OCI-LY3 (cell line): ENCODE data around the gene ECE1.

Experiments
- EZH2phosphoT487 ChIP-seq: fragments of 200-600 bp; shearing (Covaris generic); IDR thresholded peaks from 2 replicates; pipeline ENCODE4 v1.6.1; 2018; ENCODE audit warnings: antibody characterized with exemption, mixed run types, low read depth
- TF ChIP-seq, protein P1 (sequence below): fragments of 200-600, 300-600 bp; sonication (generic); IDR thresholded peaks from 2 replicates; pipeline ENCODE4 v1.5.1; 2014; ENCODE audit warnings: antibody characterized with exemption, low read length, low read depth

DNA sequence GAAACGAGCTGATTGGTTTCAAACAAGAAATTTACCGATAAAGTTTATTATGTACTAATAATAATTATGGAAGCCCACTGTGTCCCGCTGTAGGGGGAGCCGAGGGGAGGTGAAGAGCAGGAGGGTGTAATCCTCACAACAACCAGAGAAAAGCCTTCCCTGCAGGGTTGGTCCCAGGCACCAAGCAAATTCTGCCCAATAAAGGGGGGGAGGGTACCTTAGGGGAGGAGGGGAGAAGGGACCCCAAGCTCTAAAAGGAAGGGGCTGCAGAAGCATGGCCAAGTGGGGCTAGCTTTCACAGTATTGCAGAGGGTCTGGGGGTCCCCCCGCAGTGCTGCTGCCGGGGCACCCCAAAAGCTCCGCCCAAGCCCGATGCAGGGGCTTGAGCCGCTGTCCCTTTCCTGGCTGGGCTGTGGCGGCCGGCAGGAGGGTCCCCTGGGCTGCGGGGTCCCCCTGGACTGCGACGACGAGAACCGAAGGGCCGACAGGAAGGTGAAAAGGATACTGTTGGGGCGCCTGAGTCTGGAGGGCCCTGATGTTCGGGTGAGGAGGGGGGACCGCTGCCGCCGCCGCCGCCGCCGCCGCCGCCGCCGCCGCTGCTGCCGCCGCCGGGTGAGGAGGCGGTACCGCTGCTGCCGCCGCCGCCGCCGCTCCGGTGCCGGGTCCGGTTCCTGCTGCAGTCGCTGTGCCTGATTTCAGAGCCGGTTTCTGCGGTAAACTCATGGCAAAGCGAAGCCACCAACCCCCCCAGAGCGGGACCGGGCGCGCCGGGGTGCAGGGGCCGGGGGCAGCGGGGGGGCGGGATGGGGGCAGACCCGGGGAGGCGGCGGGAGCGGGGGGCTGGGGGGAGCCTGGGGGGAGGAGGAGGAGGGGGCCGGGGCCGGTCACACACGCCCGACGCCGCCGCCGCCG is 114.3 kb downstream of the ECE1 start:
- TF ChIP-seq, protein P1, sequence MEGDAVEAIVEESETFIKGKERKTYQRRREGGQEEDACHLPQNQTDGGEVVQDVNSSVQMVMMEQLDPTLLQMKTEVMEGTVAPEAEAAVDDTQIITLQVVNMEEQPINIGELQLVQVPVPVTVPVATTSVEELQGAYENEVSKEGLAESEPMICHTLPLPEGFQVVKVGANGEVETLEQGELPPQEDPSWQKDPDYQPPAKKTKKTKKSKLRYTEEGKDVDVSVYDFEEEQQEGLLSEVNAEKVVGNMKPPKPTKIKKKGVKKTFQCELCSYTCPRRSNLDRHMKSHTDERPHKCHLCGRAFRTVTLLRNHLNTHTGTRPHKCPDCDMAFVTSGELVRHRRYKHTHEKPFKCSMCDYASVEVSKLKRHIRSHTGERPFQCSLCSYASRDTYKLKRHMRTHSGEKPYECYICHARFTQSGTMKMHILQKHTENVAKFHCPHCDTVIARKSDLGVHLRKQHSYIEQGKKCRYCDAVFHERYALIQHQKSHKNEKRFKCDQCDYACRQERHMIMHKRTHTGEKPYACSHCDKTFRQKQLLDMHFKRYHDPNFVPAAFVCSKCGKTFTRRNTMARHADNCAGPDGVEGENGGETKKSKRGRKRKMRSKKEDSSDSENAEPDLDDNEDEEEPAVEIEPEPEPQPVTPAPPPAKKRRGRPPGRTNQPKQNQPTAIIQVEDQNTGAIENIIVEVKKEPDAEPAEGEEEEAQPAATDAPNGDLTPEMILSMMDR, result no peak
- no peak for TF ChIP-seq EZH2phosphoT487
